HG02885 (cell line): ENCODE data around the gene KIAA1671.

ENCODE experiments used
- ATAC-seq: cut with Tn5 transposase; IDR thresholded peaks from one replicate; pipeline ENCODE4 v1.9.1; 2021; ENCODE audit warnings: mild to moderate bottlenecking; ENCODE audit not compliant: unreplicated experiment, poor library complexity

Gene KIAA1671

GRCh38 chr22:25007444-25008106 lies 55.1 kb downstream of the KIAA1671 start:
- ATAC-seq, result no peak

GRCh38 chr22:25008666-25009065 lies 56.1 kb downstream of the KIAA1671 start:
- ATAC-seq, result no peak

GRCh38 chr22:25012741-25013143 lies 60.2 kb downstream of the KIAA1671 start:
- ATAC-seq, result no peak

GRCh38 chr22:25013607-25014006 lies 61.1 kb downstream of the KIAA1671 start:
- no peak for ATAC-seq

- ATAC-seq, result no peak
Observed at GRCh38 chr22:25014896-25015755, 62.6 kb downstream of the KIAA1671 start.

- ATAC-seq, result no peak
Observed at GRCh38 chr22:25016311-25016710, 63.8 kb downstream of the KIAA1671 start.

- no peak for ATAC-seq
Observed at GRCh38 chr22:25018009-25018408, 65.5 kb downstream of the KIAA1671 start.

- no peak for ATAC-seq
Observed at GRCh38 chr22:25019427-25020184, 67.1 kb downstream of the KIAA1671 start.

- ATAC-seq, result no peak
Observed at GRCh38 chr22:25021409-25021808, 68.9 kb downstream of the KIAA1671 start.

GRCh38 chr22:25021976-25022711 lies 69.6 kb downstream of the KIAA1671 start:
- no peak for ATAC-seq

GRCh38 chr22:25023879-25024278 lies 71.4 kb downstream of the KIAA1671 start:
- ATAC-seq, result no peak

- no peak for ATAC-seq
Observed at GRCh38 chr22:25024895-25025294, 72.4 kb downstream of the KIAA1671 start.

- ATAC-seq, result no peak
Observed at GRCh38 chr22:25025491-25026400, 73.2 kb downstream of the KIAA1671 start.

- ATAC-seq, result no peak
Observed at GRCh38 chr22:25027043-25027906, 74.8 kb downstream of the KIAA1671 start.

- ATAC-seq, result no peak
Observed at GRCh38 chr22:25027959-25028840, 75.7 kb downstream of the KIAA1671 start.

GRCh38 chr22:25028841-25029141 lies 76.3 kb downstream of the KIAA1671 start:
- ATAC-seq, result no peak

- no peak for ATAC-seq
Observed at GRCh38 chr22:25029181-25029580, 76.7 kb downstream of the KIAA1671 start.

GRCh38 chr22:25030636-25031035 lies 78.1 kb downstream of the KIAA1671 start:
- ATAC-seq, result no peak
